H1 (cell line): ENCODE results near the gene NSG2. TPM values are rescaled to one million over a fixed set of nuclear protein-coding genes. Genes with fewer than 3 reads are reported as not detected.

ENCODE experiments used
- CBX5 ChIP-seq: fragments of 300-800, 300-1000 bp; sonication (generic); IDR thresholded peaks from 2 replicates; pipeline ENCODE4 v1.7.1; 2016; ENCODE audit warnings: antibody characterized with exemption, low read length, low read depth
- EP300 ChIP-seq, 2 experiments: IDR thresholded peaks; 1 replicate in 1 of 2; 2 replicates in 1 of 2; pipeline ENCODE4 v1.6.1; 2011 to 2012; ENCODE audit warnings: low read depth in 2 of 2, low read length in 2 of 2, mild to moderate bottlenecking in 2 of 2, borderline replicate concordance in 1 of 2, inconsistent platforms in 1 of 2, moderate library complexity in 1 of 2
- FOSL1 ChIP-seq: IDR thresholded peaks from 2 replicates; pipeline ENCODE4 v1.6.1; 2011; ENCODE audit warnings: mild to moderate bottlenecking, low read depth, low read length, moderate library complexity; ENCODE audit not compliant: insufficient read depth
- KDM1A ChIP-seq: fragments of 200-600, 300-600 bp; sonication (generic); IDR thresholded peaks from 2 replicates; pipeline ENCODE4 v1.7.1; 2016; ENCODE audit warnings: mild to moderate bottlenecking, low read length, borderline replicate concordance
- KDM5A ChIP-seq: fragments of 200-600 bp; IDR thresholded peaks from 2 replicates; pipeline ENCODE4 v1.7.1; 2012; ENCODE audit warnings: mild to moderate bottlenecking, low read length, inconsistent platforms, mixed read lengths
- NANOG ChIP-seq: IDR thresholded peaks from 2 replicates; pipeline ENCODE4 v1.6.1; 2011; ENCODE audit warnings: low read length, low read depth, mild to moderate bottlenecking, inconsistent platforms; ENCODE audit not compliant: insufficient read depth, poor library complexity, severe bottlenecking
- POLR2AphosphoS5 ChIP-seq: IDR thresholded peaks from 2 replicates; pipeline ENCODE4 v1.6.1; 2011; ENCODE audit warnings: low read depth, low read length
- RAD21 ChIP-seq, 2 experiments: IDR thresholded peaks in 1 of 2; conservative IDR thresholded peaks in 1 of 2; 2 replicates each; pipeline ENCODE4 v1.6.1; 2011; ENCODE audit warnings: low read depth in 2 of 2, low read length in 2 of 2, improper control_type of control experiment in 1 of 2, inconsistent platforms in 1 of 2, mild to moderate bottlenecking in 1 of 2, moderate library complexity in 1 of 2
- SIX5 ChIP-seq: IDR thresholded peaks from 2 replicates; pipeline ENCODE4 v1.6.1; 2011; ENCODE audit warnings: mild to moderate bottlenecking, low read depth, low read length
- SP2 ChIP-seq: IDR thresholded peaks from 2 replicates; pipeline ENCODE4 v1.6.1; 2012; ENCODE audit warnings: mild to moderate bottlenecking, low read length, inconsistent platforms
- TCF12 ChIP-seq: IDR thresholded peaks from 2 replicates; pipeline ENCODE4 v1.6.1; 2011; ENCODE audit warnings: low read depth, mild to moderate bottlenecking, low read length
- polyA plus RNA-seq, 7 experiments: library from polyadenylated mRNA; depleted of rRNA in 3 of 7; stranded (reverse) in 5 of 7; unstranded in 2 of 7; fragments of >200 nt in 5 of 7; fragments of 200-250 nt in 2 of 7; gene quantifications; 1 replicate in 5 of 7; 2 replicates in 1 of 7; 4 replicates in 1 of 7; pipeline versions ENCODE4 v1.2.1 to v1.2.3, GENCODE V29; 2011 to 2013; ENCODE audit warnings: missing spikeins in 2 of 7, mixed read lengths in 2 of 7
- total RNA-seq: library from RNA; stranded (reverse); fragmentation: NEBNext Ultra II Directional; extraction: Animal tissue kit (Norgen Biotek cat#: 25700); gene quantifications from 2 replicates; pipeline ENCODE4 v1.2.1, GENCODE V29; 2021
- TF ChIP-seq, protein P1 (sequence below): fragments of 300-600 bp; sonication (generic); IDR thresholded peaks from 2 replicates; pipeline ENCODE4 v1.7.1; 2012; ENCODE audit warnings: low read length, moderate library complexity, mild to moderate bottlenecking, inconsistent platforms; ENCODE audit not compliant: insufficient replicate concordance

NSG2 gene
- total and polyA plus RNA-seq, 2 of the 8 experiments (the other 6 are each of a cell fraction or from before 2014, with no cell fraction given): 0.56 to 0.78 TPM

DNA sequence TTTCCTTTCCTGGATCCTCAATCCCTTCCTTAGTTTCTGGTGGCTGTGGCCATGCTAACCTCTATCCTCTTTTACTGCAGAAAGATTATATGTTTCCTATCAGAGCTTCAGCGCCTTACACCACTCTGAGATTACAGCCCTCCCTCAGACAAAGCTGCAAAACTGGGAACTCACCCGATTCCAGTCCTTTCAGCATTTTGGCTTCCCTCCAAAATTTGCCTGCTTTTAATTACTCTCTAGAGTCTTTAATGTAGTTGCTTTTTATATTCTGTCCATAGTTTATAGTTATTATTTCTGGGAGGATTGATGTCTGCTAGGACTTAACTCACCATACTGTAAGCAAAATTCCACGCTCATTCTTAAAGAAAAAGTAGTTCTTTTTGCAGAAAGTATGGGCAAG lies 110.2 kb downstream of the NSG2 start (continued):
- TF ChIP-seq, protein P1, sequence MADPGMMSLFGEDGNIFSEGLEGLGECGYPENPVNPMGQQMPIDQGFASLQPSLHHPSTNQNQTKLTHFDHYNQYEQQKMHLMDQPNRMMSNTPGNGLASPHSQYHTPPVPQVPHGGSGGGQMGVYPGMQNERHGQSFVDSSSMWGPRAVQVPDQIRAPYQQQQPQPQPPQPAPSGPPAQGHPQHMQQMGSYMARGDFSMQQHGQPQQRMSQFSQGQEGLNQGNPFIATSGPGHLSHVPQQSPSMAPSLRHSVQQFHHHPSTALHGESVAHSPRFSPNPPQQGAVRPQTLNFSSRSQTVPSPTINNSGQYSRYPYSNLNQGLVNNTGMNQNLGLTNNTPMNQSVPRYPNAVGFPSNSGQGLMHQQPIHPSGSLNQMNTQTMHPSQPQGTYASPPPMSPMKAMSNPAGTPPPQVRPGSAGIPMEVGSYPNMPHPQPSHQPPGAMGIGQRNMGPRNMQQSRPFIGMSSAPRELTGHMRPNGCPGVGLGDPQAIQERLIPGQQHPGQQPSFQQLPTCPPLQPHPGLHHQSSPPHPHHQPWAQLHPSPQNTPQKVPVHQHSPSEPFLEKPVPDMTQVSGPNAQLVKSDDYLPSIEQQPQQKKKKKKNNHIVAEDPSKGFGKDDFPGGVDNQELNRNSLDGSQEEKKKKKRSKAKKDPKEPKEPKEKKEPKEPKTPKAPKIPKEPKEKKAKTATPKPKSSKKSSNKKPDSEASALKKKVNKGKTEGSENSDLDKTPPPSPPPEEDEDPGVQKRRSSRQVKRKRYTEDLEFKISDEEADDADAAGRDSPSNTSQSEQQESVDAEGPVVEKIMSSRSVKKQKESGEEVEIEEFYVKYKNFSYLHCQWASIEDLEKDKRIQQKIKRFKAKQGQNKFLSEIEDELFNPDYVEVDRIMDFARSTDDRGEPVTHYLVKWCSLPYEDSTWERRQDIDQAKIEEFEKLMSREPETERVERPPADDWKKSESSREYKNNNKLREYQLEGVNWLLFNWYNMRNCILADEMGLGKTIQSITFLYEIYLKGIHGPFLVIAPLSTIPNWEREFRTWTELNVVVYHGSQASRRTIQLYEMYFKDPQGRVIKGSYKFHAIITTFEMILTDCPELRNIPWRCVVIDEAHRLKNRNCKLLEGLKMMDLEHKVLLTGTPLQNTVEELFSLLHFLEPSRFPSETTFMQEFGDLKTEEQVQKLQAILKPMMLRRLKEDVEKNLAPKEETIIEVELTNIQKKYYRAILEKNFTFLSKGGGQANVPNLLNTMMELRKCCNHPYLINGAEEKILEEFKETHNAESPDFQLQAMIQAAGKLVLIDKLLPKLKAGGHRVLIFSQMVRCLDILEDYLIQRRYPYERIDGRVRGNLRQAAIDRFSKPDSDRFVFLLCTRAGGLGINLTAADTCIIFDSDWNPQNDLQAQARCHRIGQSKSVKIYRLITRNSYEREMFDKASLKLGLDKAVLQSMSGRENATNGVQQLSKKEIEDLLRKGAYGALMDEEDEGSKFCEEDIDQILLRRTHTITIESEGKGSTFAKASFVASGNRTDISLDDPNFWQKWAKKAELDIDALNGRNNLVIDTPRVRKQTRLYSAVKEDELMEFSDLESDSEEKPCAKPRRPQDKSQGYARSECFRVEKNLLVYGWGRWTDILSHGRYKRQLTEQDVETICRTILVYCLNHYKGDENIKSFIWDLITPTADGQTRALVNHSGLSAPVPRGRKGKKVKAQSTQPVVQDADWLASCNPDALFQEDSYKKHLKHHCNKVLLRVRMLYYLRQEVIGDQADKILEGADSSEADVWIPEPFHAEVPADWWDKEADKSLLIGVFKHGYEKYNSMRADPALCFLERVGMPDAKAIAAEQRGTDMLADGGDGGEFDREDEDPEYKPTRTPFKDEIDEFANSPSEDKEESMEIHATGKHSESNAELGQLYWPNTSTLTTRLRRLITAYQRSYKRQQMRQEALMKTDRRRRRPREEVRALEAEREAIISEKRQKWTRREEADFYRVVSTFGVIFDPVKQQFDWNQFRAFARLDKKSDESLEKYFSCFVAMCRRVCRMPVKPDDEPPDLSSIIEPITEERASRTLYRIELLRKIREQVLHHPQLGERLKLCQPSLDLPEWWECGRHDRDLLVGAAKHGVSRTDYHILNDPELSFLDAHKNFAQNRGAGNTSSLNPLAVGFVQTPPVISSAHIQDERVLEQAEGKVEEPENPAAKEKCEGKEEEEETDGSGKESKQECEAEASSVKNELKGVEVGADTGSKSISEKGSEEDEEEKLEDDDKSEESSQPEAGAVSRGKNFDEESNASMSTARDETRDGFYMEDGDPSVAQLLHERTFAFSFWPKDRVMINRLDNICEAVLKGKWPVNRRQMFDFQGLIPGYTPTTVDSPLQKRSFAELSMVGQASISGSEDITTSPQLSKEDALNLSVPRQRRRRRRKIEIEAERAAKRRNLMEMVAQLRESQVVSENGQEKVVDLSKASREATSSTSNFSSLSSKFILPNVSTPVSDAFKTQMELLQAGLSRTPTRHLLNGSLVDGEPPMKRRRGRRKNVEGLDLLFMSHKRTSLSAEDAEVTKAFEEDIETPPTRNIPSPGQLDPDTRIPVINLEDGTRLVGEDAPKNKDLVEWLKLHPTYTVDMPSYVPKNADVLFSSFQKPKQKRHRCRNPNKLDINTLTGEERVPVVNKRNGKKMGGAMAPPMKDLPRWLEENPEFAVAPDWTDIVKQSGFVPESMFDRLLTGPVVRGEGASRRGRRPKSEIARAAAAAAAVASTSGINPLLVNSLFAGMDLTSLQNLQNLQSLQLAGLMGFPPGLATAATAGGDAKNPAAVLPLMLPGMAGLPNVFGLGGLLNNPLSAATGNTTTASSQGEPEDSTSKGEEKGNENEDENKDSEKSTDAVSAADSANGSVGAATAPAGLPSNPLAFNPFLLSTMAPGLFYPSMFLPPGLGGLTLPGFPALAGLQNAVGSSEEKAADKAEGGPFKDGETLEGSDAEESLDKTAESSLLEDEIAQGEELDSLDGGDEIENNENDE: no peak
- TF ChIP-seq NANOG (no peak), SIX5 (no peak), EP300 (IDR thresholded peaks at IDR 0.05; ENCODE audit: borderline replicate concordance in 1 of 2, low read depth in 2 of 2, low read length in 2 of 2) (no peak), KDM1A (no peak), CBX5 (no peak), RAD21 (IDR thresholded peaks at IDR 0.05 in 1 of 2, conservative IDR thresholded peaks at IDR 0.05 in 1 of 2; ENCODE audit: low read depth in 2 of 2, low read length in 2 of 2) (no peak), TCF12 (no peak), FOSL1 (no peak), POLR2AphosphoS5 (no peak), SP2 (no peak), KDM5A (no peak)
